Activated CD4-positive, CD25-positive, alpha-beta regulatory T cell treated with anti-CD3 and anti-CD28 coated beads, Interleukin-2, amount 50 U/mL, for 72 hours (primary cell): ENCODE measurements around the gene ARV1.
"Not testable (repeated sequence)": the region's sequence is repeated elsewhere in the genome, so short reads cannot be mapped to it uniquely, and the experiment has no call there.

Experiments used
- DNase-seq: peaks from one replicate; pipeline ENCODE4 v3.0.0; 2021

The ARV1 gene

GRCh38 chr1:231045921-231046729 lies 67.2 kb downstream of the ARV1 start:
- not testable (repeated sequence) for DNase-seq

- DNase-seq: no peak
These were observed 68.0 kb downstream of the ARV1 start for GRCh38 chr1:231046730-231047395.

- not testable (repeated sequence) for DNase-seq
These were observed 68.6 kb downstream of the ARV1 start for GRCh38 chr1:231047529-231047928.

- not testable (repeated sequence) for DNase-seq
These were observed 69.5 kb downstream of the ARV1 start for GRCh38 chr1:231048419-231048818.

GRCh38 chr1:231049121-231049979 lies 70.5 kb downstream of the ARV1 start:
- DNase-seq: no peak
